SKM-1 treated with dmso at 0.1 percent for 144 hours (cell line): ENCODE results near the gene LACTB.
A peak's percentile ranks its signal among the peaks of the same experiment; 100 is the strongest.
"Not testable (repeated sequence)": the region's sequence is repeated elsewhere in the genome, so short reads cannot be mapped to it uniquely, and the experiment has no call there.

Experiments used
- DNase-seq: peaks from one replicate; lab custom pipeline; 2025; ENCODE audit not compliant: unreplicated experiment; lab: John Stamatoyannopoulos, UW

LACTB gene

GRCh38 chr15:63089260-63090043 is 32.2 kb upstream of the LACTB start:
- no peak for DNase-seq

- DNase-seq: no peak
These were observed 31.2 kb upstream of the LACTB start for GRCh38 chr15:63090472-63090871.

- no peak for DNase-seq
These were observed 30.8 kb upstream of the LACTB start for GRCh38 chr15:63090887-63091286.

GRCh38 chr15:63091679-63092446 is 29.8 kb upstream of the LACTB start:
- no peak for DNase-seq

- peak; percentile 64 for DNase-seq
These were observed 28.0 kb upstream of the LACTB start for GRCh38 chr15:63093486-63094205.

GRCh38 chr15:63094495-63094931 is 27.1 kb upstream of the LACTB start:
- no peak for DNase-seq

- no peak for DNase-seq
These were observed 25.5 kb upstream of the LACTB start for GRCh38 chr15:63096178-63096577.

GRCh38 chr15:63098901-63099300 is 22.8 kb upstream of the LACTB start:
- DNase-seq: not testable (repeated sequence)

- not testable (repeated sequence) for DNase-seq
These were observed 22.1 kb upstream of the LACTB start for GRCh38 chr15:63099581-63099980.

- DNase-seq: no peak
These were observed 18.2 kb upstream of the LACTB start for GRCh38 chr15:63103416-63103815.

- peak; percentile 69 for DNase-seq
These were observed 16.9 kb upstream of the LACTB start for GRCh38 chr15:63104727-63105126.

GRCh38 chr15:63105354-63105753 is 16.3 kb upstream of the LACTB start:
- DNase-seq: not testable (repeated sequence)

GRCh38 chr15:63107895-63108546 is 13.6 kb upstream of the LACTB start:
- DNase-seq: no peak

GRCh38 chr15:63109498-63109897 is 12.2 kb upstream of the LACTB start:
- no peak for DNase-seq

- DNase-seq: no peak
These were observed 11.7 kb upstream of the LACTB start for GRCh38 chr15:63109920-63110319.

GRCh38 chr15:63110428-63111026 is 11.1 kb upstream of the LACTB start:
- no peak for DNase-seq

- no peak for DNase-seq
These were observed 10.2 kb upstream of the LACTB start for GRCh38 chr15:63111481-63111880.

- no peak for DNase-seq
These were observed 8.8 kb upstream of the LACTB start for GRCh38 chr15:63112871-63113270.

- DNase-seq: no peak
These were observed 7.2 kb upstream of the LACTB start for GRCh38 chr15:63114465-63114864.

GRCh38 chr15:63118854-63119253 is 2.8 kb upstream of the LACTB start:
- DNase-seq: no peak
